VCaP (cell line): ENCODE results near the gene TAOK1.

Source experiments
- H3K27ac ChIP-seq: fragments of 450-650 bp; 2 replicates; pipeline ENCODE4 v1.5.1; 2017
- CTCF ChIP-seq: fragments of 450-650 bp; conservative IDR thresholded peaks from 2 replicates; pipeline ENCODE4 v1.5.1; 2017; ENCODE audit warnings: mild to moderate bottlenecking, moderate library complexity

TAOK1 gene

DNA sequence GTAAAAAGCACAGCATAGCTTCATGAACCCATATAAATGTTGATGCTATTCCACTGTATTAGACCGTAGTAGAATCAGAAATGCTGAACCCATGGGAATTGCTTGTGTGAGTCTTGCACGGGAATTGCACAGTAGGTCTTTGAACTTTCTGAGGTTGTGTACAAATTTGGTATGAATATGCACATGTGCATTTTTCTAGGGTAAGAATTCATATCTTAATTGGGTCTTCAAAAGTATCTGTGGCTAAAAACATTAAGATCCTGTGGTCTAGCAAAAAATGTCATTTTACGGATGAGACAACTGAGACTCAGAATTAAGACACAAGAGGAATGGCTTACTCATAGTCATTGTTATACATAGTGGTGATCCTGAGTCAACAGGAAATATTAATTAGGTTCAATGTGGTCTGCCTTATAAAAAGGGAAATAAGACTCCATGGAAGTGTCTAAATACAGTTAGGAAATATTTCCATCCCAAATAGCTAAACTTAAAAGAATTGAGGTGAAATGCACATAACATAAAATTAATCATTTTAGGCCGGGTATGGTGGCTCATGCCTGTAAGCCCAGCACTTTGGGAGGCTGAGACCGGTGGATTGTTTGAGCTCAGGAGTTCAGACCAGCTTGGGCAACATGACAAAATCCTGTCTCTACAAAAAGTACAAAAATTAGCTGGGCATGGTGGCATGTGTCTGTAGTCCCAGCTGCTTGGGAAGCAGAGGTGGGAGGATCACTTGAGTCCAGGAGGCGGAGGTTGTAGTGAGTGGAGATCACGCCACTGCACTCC, 22.8 kb downstream of the TAOK1 start:
- peak overlapping the region; percentile 6; the same call in 1 of the 2 replicates for H3K27ac ChIP-seq
- no peak for TF ChIP-seq CTCF

DNA sequence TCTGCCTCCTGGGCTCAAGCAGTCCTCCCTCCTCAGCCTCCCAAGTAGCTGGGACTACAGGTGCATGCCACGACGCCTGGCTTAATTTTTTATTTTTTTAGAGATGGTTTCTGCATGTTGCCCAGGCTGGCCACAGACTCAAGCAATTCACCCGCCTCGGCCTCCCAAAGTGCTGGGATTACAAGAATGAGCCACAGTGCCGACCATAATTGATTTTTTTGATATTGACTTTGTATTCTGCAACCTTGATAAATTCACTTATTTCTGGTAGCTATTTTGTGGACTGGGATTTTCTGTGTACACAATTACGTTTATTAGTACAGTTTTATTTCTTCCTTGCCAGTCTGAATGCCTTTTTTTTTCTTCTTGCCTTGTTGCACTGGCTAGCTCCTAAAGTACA, 30.0 kb downstream of the TAOK1 start:
- no peak for TF ChIP-seq CTCF
- no peak overlapping the region for H3K27ac ChIP-seq

DNA sequence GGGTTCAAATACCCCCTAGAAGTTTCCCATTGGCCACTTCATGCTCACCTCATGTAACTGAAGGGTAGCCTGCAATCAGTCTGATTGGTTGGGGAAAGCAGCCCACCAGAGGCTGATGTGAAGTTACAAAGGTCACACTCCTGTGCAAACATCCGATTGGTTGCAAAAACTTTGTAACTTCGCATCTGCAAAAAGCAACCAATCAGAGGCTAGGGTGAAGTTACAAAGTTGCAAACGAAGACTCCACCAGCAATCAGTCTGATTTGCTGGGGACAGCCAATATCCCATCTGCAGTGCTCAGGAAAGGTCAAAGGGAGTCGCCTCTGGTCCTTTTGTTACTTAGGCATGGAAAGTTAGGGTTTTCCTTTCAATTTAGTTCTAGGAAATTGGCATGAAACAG, 40.1 kb downstream of the TAOK1 start:
- no peak for TF ChIP-seq CTCF
- no peak overlapping the region for H3K27ac ChIP-seq

- H3K27ac ChIP-seq, result no peak overlapping the region
- no peak for TF ChIP-seq CTCF
These were observed 43.4 kb downstream of the TAOK1 start for GRCh38 chr17:29433541-29433940.

DNA sequence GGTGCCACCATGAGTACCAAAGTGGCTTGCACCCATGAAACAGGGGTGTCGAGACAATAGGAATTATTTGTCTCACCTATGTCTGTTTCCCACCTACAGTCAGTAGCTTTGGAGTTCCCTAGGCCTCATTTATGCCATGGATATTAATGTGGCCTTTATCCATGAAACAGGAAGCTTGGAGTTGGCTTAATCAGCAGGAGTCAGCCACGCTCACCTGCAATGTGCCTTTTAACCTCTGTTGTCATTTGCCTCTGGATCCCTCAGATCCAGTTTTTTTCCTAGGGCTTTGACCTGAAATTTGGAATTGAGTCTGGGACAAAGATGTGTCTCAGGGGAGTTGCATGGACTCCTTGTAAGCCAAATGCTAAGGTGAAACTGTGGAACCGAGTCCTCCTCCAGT, 44.4 kb downstream of the TAOK1 start:
- no peak overlapping the region for H3K27ac ChIP-seq
- TF ChIP-seq CTCF, result no peak

- no peak for TF ChIP-seq CTCF
- H3K27ac ChIP-seq, result no peak overlapping the region
These were observed 52.3 kb downstream of the TAOK1 start for GRCh38 chr17:29442451-29442850.

DNA sequence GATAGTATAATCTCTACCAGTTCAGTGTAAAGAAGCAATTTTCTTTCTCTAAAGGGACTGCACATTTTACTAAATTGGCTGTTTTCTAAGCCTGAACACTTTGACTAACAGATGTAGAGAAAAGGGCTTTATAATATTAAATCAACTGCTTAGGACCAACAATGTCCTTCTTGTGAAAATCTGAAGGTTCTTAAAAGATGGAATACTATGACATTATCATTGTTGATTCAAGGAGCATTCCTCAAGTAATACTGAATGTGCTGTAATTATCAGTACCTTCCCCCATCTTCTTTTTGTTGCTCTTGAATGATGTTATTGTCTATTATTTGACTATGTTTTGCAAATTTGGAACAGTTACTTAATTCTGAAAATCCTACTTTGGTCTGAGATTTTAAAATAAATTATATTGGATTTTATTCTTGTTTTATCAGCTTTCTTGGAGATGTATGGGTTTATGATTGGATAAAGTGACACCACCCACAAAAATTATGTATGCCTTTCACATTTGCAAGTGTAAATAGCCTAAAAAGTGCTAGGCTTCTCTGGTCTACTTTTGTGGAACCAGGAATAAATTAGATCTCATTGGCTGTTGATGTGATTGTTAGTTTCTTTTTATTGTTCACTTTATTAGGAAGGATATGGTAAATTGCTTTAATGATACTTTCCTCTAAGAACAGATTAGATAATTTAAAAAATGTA, 53.0 kb downstream of the TAOK1 start:
- no peak overlapping the region for H3K27ac ChIP-seq
- no peak for TF ChIP-seq CTCF
